Kidney capillary endothelial cell (primary cell): ENCODE results near the gene MROH9.

Experiments used
- DNase-seq: peaks from one replicate; pipeline ENCODE4 v3.0.0-alpha.2; 2018; ENCODE audit warnings: low spot score

The MROH9 gene

GRCh38 chr1:171084091-171084490, 148.8 kb downstream of the MROH9 start:
- DNase-seq, result no peak

GRCh38 chr1:171084870-171085269, 149.5 kb downstream of the MROH9 start:
- no peak for DNase-seq

DNA sequence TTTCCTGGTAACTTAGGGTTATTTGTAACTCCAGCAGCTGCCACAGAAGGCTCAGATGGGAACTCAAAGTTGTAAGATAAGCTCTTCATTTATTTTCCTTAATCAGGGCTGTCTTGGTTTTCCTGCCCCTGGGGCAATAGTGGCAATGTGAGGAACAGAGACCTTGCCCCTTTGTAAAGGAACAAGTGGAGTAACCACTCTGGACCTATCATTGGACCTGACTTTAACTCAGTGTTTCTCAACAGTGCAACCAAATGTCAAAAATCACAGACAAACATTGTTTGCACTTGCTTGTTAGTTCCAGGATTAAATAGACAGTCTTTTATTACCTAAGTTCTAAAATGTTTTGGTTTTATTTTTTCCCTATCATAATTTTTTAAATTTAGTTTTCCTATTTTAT, 152.6 kb downstream of the MROH9 start:
- no peak for DNase-seq

- no peak for DNase-seq
Observed at GRCh38 chr1:171090604-171091003, 155.3 kb downstream of the MROH9 start, which contains the start of gene FMO3. TSS of gene FMO3 (plus strand) at chr1:171090905. CDS start at chr1:171092659, 1,754 bp downstream.

DNA sequence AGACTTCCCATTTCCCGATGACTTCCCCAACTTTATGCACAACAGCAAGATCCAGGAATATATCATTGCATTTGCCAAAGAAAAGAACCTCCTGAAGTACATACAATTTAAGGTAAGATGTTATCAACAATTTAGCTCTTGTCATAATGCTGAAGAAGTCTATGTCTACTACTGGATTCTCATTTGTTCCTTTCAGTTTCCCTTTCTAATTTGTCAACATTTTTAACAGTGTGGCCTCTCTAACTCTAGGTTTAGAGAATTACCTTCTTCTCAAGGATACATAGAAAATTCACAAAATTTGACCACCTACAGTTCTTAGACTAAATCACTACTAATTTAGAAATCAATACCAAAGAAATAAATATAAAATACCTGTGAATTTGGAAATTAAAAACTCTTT, 168.5 kb downstream of the MROH9 start:
- no peak for DNase-seq

- DNase-seq, result no peak
Observed at GRCh38 chr1:171107262-171107940, 172.1 kb downstream of the MROH9 start.

GRCh38 chr1:171107969-171108368, 172.6 kb downstream of the MROH9 start:
- no peak for DNase-seq

DNA sequence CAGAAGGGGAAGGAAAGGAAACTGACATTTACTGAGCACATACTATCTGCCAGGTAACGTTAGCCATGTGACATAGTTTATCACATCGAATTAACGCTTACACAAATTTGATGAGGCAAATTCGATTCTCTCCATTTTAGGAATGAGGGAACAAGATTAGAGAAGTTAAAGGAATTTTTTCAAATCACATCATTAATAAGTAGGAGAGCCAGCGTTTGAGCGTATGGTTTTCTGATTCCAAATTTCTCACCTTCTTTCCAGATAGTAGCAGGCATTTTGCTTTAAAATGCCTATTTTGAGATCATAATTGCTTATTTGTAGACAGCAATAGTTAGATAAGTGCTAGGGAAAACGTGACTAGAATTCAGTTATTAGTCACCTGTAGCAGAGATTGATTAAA, 174.6 kb downstream of the MROH9 start:
- DNase-seq, result no peak

- no peak for DNase-seq
Observed at GRCh38 chr1:171110621-171111326, 175.4 kb downstream of the MROH9 start.

- DNase-seq, result no peak
Observed at GRCh38 chr1:171112119-171112518, 176.8 kb downstream of the MROH9 start.

GRCh38 chr1:171113382-171113781, 178.0 kb downstream of the MROH9 start:
- no peak for DNase-seq
